ENCODE results near the gene PRC1. TPM values are rescaled to one million over a fixed set of nuclear protein-coding genes. Genes with fewer than 3 reads are reported as not detected.
"Not testable (repeated sequence)": the region's sequence is repeated elsewhere in the genome, so short reads cannot be mapped to it uniquely, and the experiment has no call there.

The PRC1 gene
- total RNA-seq (2014; rRNA removed; shearing (Covaris generic)) = 267 and 328 TPM in 2 replicates
- polyA plus RNA-seq (2015; cell fraction: cytosol; rRNA removed) = 164 and 186 TPM in 2 replicates
- 374 and 387 TPM in 2 replicates for polyA plus RNA-seq (2015; cell fraction: nucleus; rRNA removed)

- DNase-seq (ENCODE audit: low read depth) = peak; percentile 99
These were observed at the start of gene PRC1 for GRCh38 chr15:90994417-90995311. Gene PRC1, minus strand, starts transcription at chr15:90994535. Its CDS starts 118 bp downstream, at chr15:90994417.

- no peak for DNase-seq (ENCODE audit: low read depth)
These were observed 49.0 kb upstream of the PRC1 start for GRCh38 chr15:91043202-91043874.

GRCh38 chr15:91040856-91041255 is 46.5 kb upstream of the PRC1 start:
- DNase-seq (ENCODE audit: low read depth) = peak; percentile 40

GRCh38 chr15:91039996-91040395 is 45.7 kb upstream of the PRC1 start:
- no peak for DNase-seq (ENCODE audit: low read depth)

- DNase-seq (ENCODE audit: low read depth) = peak; percentile 18
These were observed 38.8 kb upstream of the PRC1 start for GRCh38 chr15:91032919-91033803.

GRCh38 chr15:91031796-91032195 is 37.5 kb upstream of the PRC1 start:
- no peak for DNase-seq (ENCODE audit: low read depth)

GRCh38 chr15:91027677-91028076 is 33.3 kb upstream of the PRC1 start:
- DNase-seq (ENCODE audit: low read depth) = no peak

- DNase-seq (ENCODE audit: low read depth) = no peak
These were observed 29.4 kb upstream of the PRC1 start for GRCh38 chr15:91023720-91024119.

GRCh38 chr15:91022832-91023129 is 28.4 kb upstream of the PRC1 start:
- DNase-seq (ENCODE audit: low read depth) = peak; percentile 11

GRCh38 chr15:91022075-91022831 is 27.9 kb upstream of the PRC1 start, which contains the start of gene VPS33B:
Gene VPS33B, minus strand, starts transcription at chr15:91022594. Its CDS starts 345 bp downstream, at chr15:91022249.
- peak; percentile 84 for DNase-seq (ENCODE audit: low read depth)

GRCh38 chr15:91021516-91022074 is 27.3 kb upstream of the PRC1 start:
- DNase-seq (ENCODE audit: low read depth) = peak; percentile 10

GRCh38 chr15:91018158-91018557 is 23.8 kb upstream of the PRC1 start:
- DNase-seq (ENCODE audit: low read depth) = no peak

- DNase-seq (ENCODE audit: low read depth) = no peak
These were observed 23.4 kb upstream of the PRC1 start for GRCh38 chr15:91017716-91018115.

GRCh38 chr15:91013701-91014100 is 19.4 kb upstream of the PRC1 start:
- not testable (repeated sequence) for DNase-seq (ENCODE audit: low read depth)

- no peak for DNase-seq (ENCODE audit: low read depth)
These were observed 12.9 kb upstream of the PRC1 start for GRCh38 chr15:91007266-91007665.

- DNase-seq (ENCODE audit: low read depth) = no peak
These were observed 6.9 kb upstream of the PRC1 start for GRCh38 chr15:91001209-91001608.

GRCh38 chr15:90998737-90999136 is 4.4 kb upstream of the PRC1 start:
- no peak for DNase-seq (ENCODE audit: low read depth)

GRCh38 chr15:90994059-90994416 is 297 bp downstream of the PRC1 start:
- no peak for DNase-seq (ENCODE audit: low read depth)

GRCh38 chr15:90991587-90992285 is 2.6 kb downstream of the PRC1 start:
- no peak for DNase-seq (ENCODE audit: low read depth)

GRCh38 chr15:90990446-90990845 is 3.9 kb downstream of the PRC1 start:
- no peak for DNase-seq (ENCODE audit: low read depth)
